Fibroblast of peridontal ligament (primary cell): ENCODE measurements around the gene ABCB11.
A peak's percentile ranks its signal among the peaks of the same experiment; 100 is the strongest.
"Not testable (repeated sequence)": the region's sequence is repeated elsewhere in the genome, so short reads cannot be mapped to it uniquely, and the experiment has no call there.

Source experiments
- DNase-seq: peaks from one replicate; pipeline ENCODE4 v3.0.0-alpha.2; 2010; ENCODE audit errors: extremely low read depth

The ABCB11 gene

GRCh38 chr2:168892327-168892726, 138.8 kb downstream of the ABCB11 start:
- no peak for DNase-seq

GRCh38 chr2:168890006-168890782, 140.9 kb downstream of the ABCB11 start, which contains the start of gene SPC25:
TSS of gene SPC25 (minus strand) at chr2:168890430. CDS start at chr2:168889519, 911 bp downstream.
- DNase-seq, result peak; percentile 88

DNA sequence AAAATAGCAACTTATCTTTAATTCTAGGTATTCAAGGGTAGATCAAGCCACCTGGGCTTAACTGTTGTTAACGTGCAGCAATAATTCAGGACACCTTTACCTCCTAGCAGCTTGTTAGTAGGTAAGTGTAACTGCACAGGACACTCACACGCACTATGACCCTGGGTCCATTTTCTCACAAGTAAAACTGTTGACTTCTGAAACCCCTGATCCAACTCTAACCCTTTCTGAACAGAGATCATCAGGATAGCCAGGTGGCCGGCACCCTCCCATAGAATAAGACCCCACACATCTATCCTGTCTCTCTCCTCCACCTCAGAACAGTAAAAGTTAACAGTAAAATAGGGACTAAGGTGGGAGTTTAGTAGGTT, 141.5 kb downstream of the ABCB11 start:
- DNase-seq, result no peak

- DNase-seq, result no peak
Measured at GRCh38 chr2:168884975-168885374, 146.1 kb downstream of the ABCB11 start.

GRCh38 chr2:168882163-168882562, 149.0 kb downstream of the ABCB11 start:
- not testable (repeated sequence) for DNase-seq

DNA sequence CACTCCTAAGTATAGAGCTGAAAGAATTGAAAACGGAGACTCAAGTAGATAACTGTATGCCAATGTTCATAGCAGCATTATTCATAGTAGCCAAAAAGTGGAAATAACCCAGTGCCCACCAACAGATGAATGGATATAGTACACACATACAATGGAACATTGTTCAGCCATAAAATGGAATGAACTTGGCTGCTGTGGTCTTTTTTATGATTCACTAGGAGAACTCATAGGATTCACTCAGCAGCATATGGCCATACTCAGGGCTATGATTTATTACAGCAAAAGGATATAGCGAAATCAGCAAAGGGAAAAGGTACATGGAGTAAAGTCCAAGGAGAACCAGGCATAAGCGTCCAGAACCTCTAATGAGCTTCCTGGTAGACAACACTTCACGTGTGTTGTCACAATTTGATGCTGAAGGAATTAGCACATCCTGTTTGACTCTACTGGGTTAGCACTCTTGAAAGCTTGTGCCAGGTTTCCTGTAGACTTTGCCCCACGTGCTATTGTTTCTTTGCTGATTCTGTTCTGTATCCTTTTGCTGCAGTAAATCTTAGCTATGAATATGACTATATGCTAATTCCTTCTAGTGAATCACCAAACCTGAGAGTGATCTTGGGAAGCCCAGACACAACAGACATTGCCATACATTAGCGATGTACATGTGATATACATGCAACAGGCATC, 156.6 kb downstream of the ABCB11 start:
- DNase-seq, result no peak

GRCh38 chr2:168870824-168871223, 160.3 kb downstream of the ABCB11 start:
- not testable (repeated sequence) for DNase-seq
